B cell (primary cell): ENCODE results near the gene PPP1R12B. TPM values are rescaled to one million over a fixed set of nuclear protein-coding genes. Genes with fewer than 3 reads are reported as not detected.
"Not testable (repeated sequence)": the region's sequence is repeated elsewhere in the genome, so short reads cannot be mapped to it uniquely, and the experiment has no call there.

Experiments used
- ATAC-seq: fragments of 200-7000 bp; cut with Tn5 transposase; one replicate; pipeline ENCODE4 v1.10.0; 2021; ENCODE audit warnings: low read depth, mild to moderate bottlenecking, moderate number of reproducible peaks, moderate library complexity
- CTCF ChIA-PET: fragments of 350-600 bp; sonication (Branson Sonifier 250); formaldehyde crosslinking; loops from one replicate; lab custom pipeline; 2021; ENCODE audit warnings: antibody characterized with exemption, inconsistent platforms; lab: Charles Lee
- POLR2A ChIA-PET: fragments of 350-600 bp; sonication (Branson Sonifier 250); formaldehyde crosslinking; loops from one replicate; lab custom pipeline; 2021; ENCODE audit warnings: antibody characterized with exemption; lab: Charles Lee
- DNase-seq: peaks from one replicate; pipeline ENCODE4 v3.0.0; 2013
- H2AFZ ChIP-seq: 2 replicates; pipeline ENCODE4 v1.6.1; 2012; ENCODE audit warnings: mild to moderate bottlenecking, low read depth, low read length; ENCODE audit not compliant: insufficient read depth, poor library complexity, severe bottlenecking
- H3K27ac ChIP-seq, 2 donors: 1 replicate in 1 of 2; 2 replicates in 1 of 2; pipeline ENCODE4 v1.5.1; 2012 to 2013; ENCODE audit warnings: low read length in 2 of 2, mild to moderate bottlenecking in 2 of 2, moderate library complexity in 1 of 2
- H3K27me3 ChIP-seq, 4 experiments: fragments of 200-600 bp in 1 of 4; sonication (generic) in 1 of 4; replicated peaks in 1 of 4; 1 replicate in 2 of 4; 2 replicates in 2 of 4; pipeline versions ENCODE4 v1.6.1 to v1.7.0; 2013 to 2016; ENCODE audit warnings: low read length in 3 of 4, mild to moderate bottlenecking in 2 of 4, mixed read lengths in 1 of 4, moderate library complexity in 1 of 4; ENCODE audit not compliant: insufficient read depth in 4 of 4, control insufficient read depth in 3 of 4; ENCODE audit errors: control extremely low read depth in 1 of 4
- H3K36me3 ChIP-seq, 2 experiments: replicated peaks in 1 of 2; 1 replicate in 1 of 2; 2 replicates in 1 of 2; pipeline versions ENCODE4 v1.6.1 to v1.7.1; 2013; ENCODE audit warnings: low read length in 1 of 2; ENCODE audit not compliant: insufficient read depth in 2 of 2, control insufficient read depth in 1 of 2; ENCODE audit errors: control extremely low read depth in 1 of 2, extremely low read depth in 1 of 2
- H3K4me1 ChIP-seq, 2 donors: fragments of 200-600 bp in 1 of 2; sonication (generic) in 1 of 2; 1 replicate in 1 of 2; 2 replicates in 1 of 2; pipeline versions ENCODE4 v1.5.1 to v1.6.1; 2013 to 2017; ENCODE audit warnings: low read length in 2 of 2; ENCODE audit not compliant: control insufficient read depth in 2 of 2, insufficient read depth in 2 of 2
- H3K4me2 ChIP-seq: replicated peaks from 2 replicates; pipeline ENCODE3; 2012; ENCODE audit warnings: mild to moderate bottlenecking, low read depth, low read length; ENCODE audit not compliant: poor library complexity, severe bottlenecking
- H3K4me3 ChIP-seq, 5 experiments: fragments of 200-600 bp in 1 of 5; sonication (generic) in 1 of 5; 1 replicate in 3 of 5; 2 replicates in 2 of 5; pipeline versions ENCODE4 v1.5.1 to v1.7.0; 2011 to 2016; ENCODE audit warnings: low read length in 4 of 5, mild to moderate bottlenecking in 4 of 5, low read depth in 2 of 5, control low read depth in 1 of 5, moderate library complexity in 1 of 5; ENCODE audit not compliant: insufficient read depth in 1 of 5; ENCODE audit errors: control extremely low read depth in 1 of 5, extremely low read depth in 1 of 5
- H3K79me2 ChIP-seq: fragments of 200-600 bp; sonication (generic); one replicate; pipeline ENCODE4 v1.6.0; 2016; ENCODE audit warnings: low read length; ENCODE audit not compliant: control insufficient read depth, insufficient read depth
- H3K9ac ChIP-seq: fragments of 200-600 bp; sonication (generic); 2 replicates; pipeline ENCODE4 v1.6.1; 2017; ENCODE audit warnings: mild to moderate bottlenecking, low read length, moderate library complexity
- H3K9me3 ChIP-seq, 3 donors: one replicate each; pipeline versions ENCODE4 v1.6.1 to v1.7.1; 2013; ENCODE audit warnings: low read length in 2 of 3; ENCODE audit not compliant: control insufficient read depth in 2 of 3, insufficient read depth in 1 of 3; ENCODE audit errors: control extremely low read depth in 1 of 3
- H4K20me1 ChIP-seq: 2 replicates; pipeline ENCODE4 v1.6.0; 2012; ENCODE audit warnings: mild to moderate bottlenecking, low read length; ENCODE audit not compliant: insufficient read depth, control insufficient read depth, poor library complexity, severe bottlenecking
- H3K27ac Mint-ChIP-seq: one replicate; pipeline ENCODE4 v1.8.0; 2021; ENCODE audit warnings: mixed read lengths
- H3K27me3 Mint-ChIP-seq: one replicate; pipeline ENCODE4 v1.8.0; 2021; ENCODE audit warnings: mixed read lengths
- H3K4me1 Mint-ChIP-seq: one replicate; pipeline ENCODE4 v1.8.0; 2021; ENCODE audit warnings: mixed read lengths
- H3K4me3 Mint-ChIP-seq: one replicate; pipeline ENCODE4 v1.8.0; 2021; ENCODE audit warnings: mixed read lengths
- H3K9me3 Mint-ChIP-seq: one replicate; pipeline ENCODE4 v1.8.0; 2022; ENCODE audit warnings: mixed read lengths; ENCODE audit not compliant: insufficient read depth
- EZH2 ChIP-seq: IDR thresholded peaks from 2 replicates; pipeline ENCODE4 v1.6.1; 2012; ENCODE audit warnings: borderline replicate concordance, low read depth, mild to moderate bottlenecking, moderate library complexity, low read length; ENCODE audit not compliant: insufficient read depth, poor library complexity, severe bottlenecking
- WGBS: methylation state at CpG from one replicate; pipeline ENCODE4 v1.1.5; 2013; ENCODE audit warnings: missing lambda C conversion rate; ENCODE audit not compliant: insufficient coverage; 5-methylcytosine and 5-hydroxymethylcytosine counted together
- intact Hi-C: fragments of 100-400 bp; cut with micrococcal nuclease; formaldehyde crosslinking; loops from one replicate; pipeline ENCODE4 v1.10.0; 2022
- polyA plus RNA-seq: library from polyadenylated mRNA; depleted of rRNA; stranded (reverse); fragments of >200 nt; gene quantifications from 2 replicates; pipeline ENCODE4 v1.2.3, GENCODE V29; 2012
- total RNA-seq, 2 donors: library from RNA; stranded (reverse); fragments of 120-200 nt in 1 of 2; gene quantifications; 1 replicate in 1 of 2; 2 replicates in 1 of 2; pipeline versions ENCODE4 v1.2.3 to v1.2.4, GENCODE V29; 2013 to 2022
- TF ChIP-seq, protein P1 (sequence below): fragments of 200-600 bp; IDR thresholded peaks from one replicate; pipeline ENCODE4 v1.8.0; 2022; ENCODE audit warnings: antibody characterized with exemption, mild to moderate bottlenecking

Gene PPP1R12B
- total and polyA plus RNA-seq, 2 donors (not counting 1 experiment from before 2014, with no cell fraction given) = 7.1 to 49.6 TPM

DNA sequence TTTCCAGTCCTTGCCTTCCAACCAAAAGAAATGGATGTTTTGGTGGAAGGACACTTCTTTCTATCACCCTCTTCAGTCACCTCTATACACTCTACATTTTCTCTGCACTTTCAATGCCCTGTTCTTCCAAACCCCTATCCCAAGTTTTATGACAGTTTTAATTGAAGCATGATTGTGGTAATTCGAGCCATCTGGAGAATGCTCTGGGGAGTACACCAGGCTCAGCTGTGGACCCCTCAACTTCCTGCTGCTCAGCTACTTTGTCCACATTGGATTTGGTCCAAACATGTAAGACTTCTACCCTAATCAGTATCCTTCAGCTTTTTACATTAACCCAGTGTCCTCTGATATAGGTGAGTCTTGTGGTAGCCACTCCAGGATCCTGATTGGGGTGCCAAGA is 232.1 kb downstream of the PPP1R12B start:
- WGBS = no CpG with 5 or more reads among the region's 1 CpG
- no peak overlapping the region for H3K4me2 ChIP-seq
- Mint-ChIP-seq H3K4me1 (no peaks in the 10 kb centered on the region), H3K27me3 (no peaks in the 10 kb centered on the region), H3K27ac (no peak overlapping the region), H3K4me3 (no peak overlapping the region), H3K9me3 (no peaks in the 10 kb centered on the region)
- intact Hi-C loops = no loop called here
- peaks cover 5 to 12% of the 10 kb centered on the region in 2 experiments for H3K36me3 ChIP-seq
- no peaks in the 10 kb centered on the region for H3K79me2 ChIP-seq
- H3K4me3 ChIP-seq = no peak overlapping the region
- DNase-seq (no peak), ATAC-seq (no peak)
- H3K9me3 ChIP-seq = no peaks in the 10 kb centered on the region
- POLR2A ChIA-PET = no interaction called here
- no peak overlapping the region for H3K9ac ChIP-seq
- no peak overlapping the region for H3K27ac ChIP-seq
- no peaks in the 10 kb centered on the region for H4K20me1 ChIP-seq
- H3K27me3 ChIP-seq = no peaks in the 10 kb centered on the region
- no peak for TF ChIP-seq EZH2
- TF ChIP-seq, protein P1, sequence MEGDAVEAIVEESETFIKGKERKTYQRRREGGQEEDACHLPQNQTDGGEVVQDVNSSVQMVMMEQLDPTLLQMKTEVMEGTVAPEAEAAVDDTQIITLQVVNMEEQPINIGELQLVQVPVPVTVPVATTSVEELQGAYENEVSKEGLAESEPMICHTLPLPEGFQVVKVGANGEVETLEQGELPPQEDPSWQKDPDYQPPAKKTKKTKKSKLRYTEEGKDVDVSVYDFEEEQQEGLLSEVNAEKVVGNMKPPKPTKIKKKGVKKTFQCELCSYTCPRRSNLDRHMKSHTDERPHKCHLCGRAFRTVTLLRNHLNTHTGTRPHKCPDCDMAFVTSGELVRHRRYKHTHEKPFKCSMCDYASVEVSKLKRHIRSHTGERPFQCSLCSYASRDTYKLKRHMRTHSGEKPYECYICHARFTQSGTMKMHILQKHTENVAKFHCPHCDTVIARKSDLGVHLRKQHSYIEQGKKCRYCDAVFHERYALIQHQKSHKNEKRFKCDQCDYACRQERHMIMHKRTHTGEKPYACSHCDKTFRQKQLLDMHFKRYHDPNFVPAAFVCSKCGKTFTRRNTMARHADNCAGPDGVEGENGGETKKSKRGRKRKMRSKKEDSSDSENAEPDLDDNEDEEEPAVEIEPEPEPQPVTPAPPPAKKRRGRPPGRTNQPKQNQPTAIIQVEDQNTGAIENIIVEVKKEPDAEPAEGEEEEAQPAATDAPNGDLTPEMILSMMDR = no peak
- CTCF ChIA-PET = interaction anchor here (2.2 kb wide), 1 partner anchor 9 kb away, joined by 8 read pairs; no protein-coding TSS in a partner anchor
- no peak overlapping the region for H2AFZ ChIP-seq
- H3K4me1 ChIP-seq = no peaks in the 10 kb centered on the region

DNA sequence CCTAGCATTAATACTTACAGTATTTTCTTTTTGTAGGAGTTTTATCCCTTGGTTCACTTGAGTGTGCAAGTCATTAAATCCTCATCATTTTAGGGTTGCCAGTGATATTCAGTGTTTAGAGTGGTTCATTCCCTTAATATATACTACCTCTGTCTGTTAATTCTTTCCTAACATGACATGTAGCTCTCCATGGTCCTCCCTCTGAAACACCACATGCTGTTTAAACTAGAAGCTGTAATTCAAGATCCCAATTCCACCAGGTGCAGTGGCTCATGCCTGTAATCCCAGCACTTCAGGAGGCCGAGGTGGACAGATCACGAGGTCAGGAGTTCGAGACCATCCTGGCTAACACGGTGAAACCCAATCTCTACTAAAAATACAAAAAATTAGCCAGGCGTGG is 233.9 kb downstream of the PPP1R12B start:
- H3K4me2 ChIP-seq, H3K27me3 Mint-ChIP-seq, H3K9me3 ChIP-seq, H2AFZ ChIP-seq, H3K79me2 ChIP-seq, H3K4me3 ChIP-seq, DNase-seq, intact Hi-C loops, H3K4me3 Mint-ChIP-seq, H3K9ac ChIP-seq, H3K27ac ChIP-seq, H3K27ac Mint-ChIP-seq, H4K20me1 ChIP-seq, H3K9me3 Mint-ChIP-seq, ATAC-seq, H3K27me3 ChIP-seq: not testable (repeated sequence)
- 100% methylated on average over 3 of the region's 5 CpGs for WGBS
- peaks cover 9 to 12% of the 10 kb centered on the region in 2 donors for H3K4me1 ChIP-seq
- ChIA-PET POLR2A (interaction anchor here (0.6 kb wide), 1 partner anchor 21 kb away, joined by 4 read pairs; no protein-coding TSS in a partner anchor), CTCF (interaction anchor here (2.2 kb wide), 1 partner anchor 10 kb away, joined by 8 read pairs; no protein-coding TSS in a partner anchor)
- peaks cover 5 to 12% of the 10 kb centered on the region in 2 experiments for H3K36me3 ChIP-seq
- peaks cover 16% of the 10 kb centered on the region for H3K4me1 Mint-ChIP-seq
